Measurements from ENCODE around the gene KIF6.

KIF6 gene

GRCh38 chr6:39430871-39431523, 294.2 kb downstream of the KIF6 start:
- no peak for DNase-seq (ENCODE audit: low spot score)
- in situ Hi-C loops (cut with MboI; ENCODE audit: low pct_unique_long_range_greater_than_20kb, low sequenced_read_pairs, unreplicated experiment) = no loop called here
- no peak for TF ChIP-seq CTCF (IDR thresholded peaks at IDR 0.05; ENCODE audit: extremely low read depth, insufficient read depth, missing control alignments)

GRCh38 chr6:39430446-39430845, 294.8 kb downstream of the KIF6 start:
- no peak for DNase-seq (ENCODE audit: low spot score)
- no peak for TF ChIP-seq CTCF (IDR thresholded peaks at IDR 0.05; ENCODE audit: extremely low read depth, insufficient read depth, missing control alignments)

GRCh38 chr6:39428816-39429215, 296.4 kb downstream of the KIF6 start:
- in situ Hi-C loops (cut with MboI; ENCODE audit: low pct_unique_long_range_greater_than_20kb, low sequenced_read_pairs, unreplicated experiment) = no loop called here
- no peak for DNase-seq (ENCODE audit: low spot score)
- no peak for TF ChIP-seq CTCF (IDR thresholded peaks at IDR 0.05; ENCODE audit: extremely low read depth, insufficient read depth, missing control alignments)

More at GRCh38 chr6:39430446-39430845, 294.8 kb downstream of the KIF6 start:
- in situ Hi-C loops (cut with MboI; ENCODE audit: low pct_unique_long_range_greater_than_20kb, low sequenced_read_pairs, unreplicated experiment) = no loop called here

- DNase-seq (ENCODE audit: low spot score) = no peak
- in situ Hi-C loops (cut with MboI; ENCODE audit: low pct_unique_long_range_greater_than_20kb, low sequenced_read_pairs, unreplicated experiment) = no loop called here
- TF ChIP-seq CTCF (IDR thresholded peaks at IDR 0.05; ENCODE audit: extremely low read depth, insufficient read depth, missing control alignments) = no peak
Observed at GRCh38 chr6:39428152-39428551, 297.1 kb downstream of the KIF6 start.

- DNase-seq (ENCODE audit: low spot score) = no peak
- TF ChIP-seq CTCF (IDR thresholded peaks at IDR 0.05; ENCODE audit: extremely low read depth, insufficient read depth, missing control alignments) = no peak
- in situ Hi-C loops (cut with MboI; ENCODE audit: low pct_unique_long_range_greater_than_20kb, low sequenced_read_pairs, unreplicated experiment) = no loop called here
Observed at GRCh38 chr6:39426073-39426456, 299.1 kb downstream of the KIF6 start.

GRCh38 chr6:39425346-39426072, 299.7 kb downstream of the KIF6 start:
- in situ Hi-C loops (cut with MboI; ENCODE audit: low pct_unique_long_range_greater_than_20kb, low sequenced_read_pairs, unreplicated experiment) = no loop called here
- DNase-seq (ENCODE audit: low spot score) = no peak
- no peak for TF ChIP-seq CTCF (IDR thresholded peaks at IDR 0.05; ENCODE audit: extremely low read depth, insufficient read depth, missing control alignments)
